ENCODE measurements around the gene WT1.
"Not testable (repeated sequence)": the region's sequence is repeated elsewhere in the genome, so short reads cannot be mapped to it uniquely, and the experiment has no call there.

Gene WT1

DNA sequence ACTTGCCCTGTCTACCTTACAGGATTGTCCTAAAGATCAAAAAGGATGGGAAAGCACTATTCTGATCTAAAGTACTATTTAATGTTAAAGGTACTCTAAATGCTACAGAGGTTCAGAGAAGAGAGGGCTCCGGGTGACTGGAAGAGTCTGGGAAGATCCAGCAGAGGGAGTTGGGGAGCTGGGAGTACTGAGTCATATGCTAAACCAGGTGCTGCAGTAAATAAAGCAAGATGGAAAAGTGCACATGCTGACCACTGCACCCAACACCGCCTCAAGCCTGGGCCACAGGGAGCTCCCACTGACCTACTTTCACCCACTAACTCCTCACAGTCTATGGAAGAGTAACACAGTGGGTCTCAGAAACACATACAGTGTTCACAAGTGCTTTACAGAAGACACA is 49.3 kb downstream of the WT1 start:
- no peak for DNase-seq

DNA sequence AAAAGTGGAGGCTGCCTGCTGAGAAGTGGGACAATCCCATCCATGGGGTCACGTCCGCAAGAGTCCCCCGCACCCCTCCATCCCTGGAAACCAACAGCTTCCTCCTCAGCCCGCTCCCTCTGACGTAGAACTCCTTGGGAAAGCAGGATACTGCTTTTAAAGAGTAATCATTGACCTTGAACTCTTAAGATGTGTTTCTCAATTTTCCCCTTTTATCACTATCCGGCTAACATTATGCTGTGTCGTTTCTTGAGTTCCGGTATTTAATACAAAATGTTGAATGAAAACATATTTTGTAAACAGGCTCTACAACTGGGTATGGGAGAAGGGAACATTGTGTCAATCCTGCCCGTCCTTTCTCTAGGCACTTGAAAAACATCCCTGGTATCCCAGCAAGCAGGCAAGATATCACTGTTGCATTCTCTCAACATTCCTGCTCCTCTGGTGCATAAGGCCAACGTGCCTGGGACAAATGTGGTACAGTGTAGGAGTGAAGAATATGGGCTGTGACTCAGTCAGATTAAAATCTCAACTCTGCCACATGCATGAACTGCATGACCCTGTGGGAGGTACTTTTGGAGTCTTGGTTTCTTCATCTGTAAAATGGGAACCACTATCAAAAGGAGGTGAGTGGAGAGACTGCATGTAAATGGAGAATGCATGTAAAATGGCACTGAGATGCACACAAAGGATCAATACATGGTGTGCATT is 52.8 kb downstream of the WT1 start:
- DNase-seq, result no peak

DNA sequence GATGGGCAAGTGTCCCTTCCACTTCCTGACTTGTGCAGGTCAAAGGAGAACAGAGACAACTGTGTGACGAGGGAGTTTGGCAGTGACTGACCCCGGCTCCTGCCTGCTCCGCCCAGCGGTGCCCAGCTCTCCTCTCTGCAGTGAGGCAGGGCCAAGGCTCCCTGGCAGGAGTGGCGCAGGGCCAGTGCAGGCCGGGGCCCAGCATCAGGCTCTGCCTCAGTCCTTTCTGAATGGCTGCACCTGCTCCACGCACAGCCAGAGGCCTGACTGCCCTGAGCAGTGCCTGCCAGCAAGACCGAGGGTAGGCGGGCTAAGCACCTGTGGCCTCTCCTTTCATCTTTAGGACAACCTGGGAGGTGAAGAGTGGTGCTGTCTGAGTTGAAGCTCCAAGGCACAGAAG is 54.2 kb downstream of the WT1 start:
- no peak for DNase-seq

DNA sequence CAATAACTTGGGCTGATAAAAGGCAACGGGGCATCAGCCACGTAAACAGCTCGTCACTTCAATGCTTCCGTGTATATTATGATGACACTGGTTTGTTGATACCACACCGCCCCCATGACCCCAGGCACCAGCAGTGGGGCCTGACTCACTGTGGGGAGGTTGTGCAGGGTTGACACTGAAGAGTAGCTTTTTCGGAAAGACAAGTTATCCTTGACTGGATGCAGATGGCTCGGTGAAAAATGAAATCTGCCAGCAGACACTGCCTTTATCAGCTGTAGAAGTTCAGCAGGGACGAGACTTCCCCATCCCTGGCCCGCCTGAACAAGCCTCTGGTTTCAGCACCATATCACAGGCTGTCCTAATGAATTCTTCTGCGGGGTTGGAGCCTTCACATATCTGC is 55.6 kb downstream of the WT1 start:
- no peak for DNase-seq

DNA sequence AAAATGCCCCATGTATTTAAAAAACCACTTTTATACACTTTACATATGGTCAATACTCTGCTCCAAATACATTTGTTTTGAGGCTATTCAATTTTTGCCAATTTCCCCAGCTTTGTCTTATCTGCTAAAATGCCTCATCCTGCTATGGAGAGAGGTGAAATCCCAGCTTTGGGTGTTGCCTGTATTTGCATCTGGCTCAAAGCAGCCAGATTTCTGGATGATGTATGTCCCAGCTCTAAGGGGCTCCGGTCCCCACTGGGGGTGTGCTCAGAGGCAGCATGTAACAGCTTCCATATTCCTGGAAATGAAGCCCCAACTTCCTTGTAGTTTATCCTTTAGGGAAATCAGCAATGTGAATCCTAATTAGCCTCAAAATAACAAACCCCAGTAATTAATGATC is 59.5 kb downstream of the WT1 start:
- no peak for DNase-seq

DNA sequence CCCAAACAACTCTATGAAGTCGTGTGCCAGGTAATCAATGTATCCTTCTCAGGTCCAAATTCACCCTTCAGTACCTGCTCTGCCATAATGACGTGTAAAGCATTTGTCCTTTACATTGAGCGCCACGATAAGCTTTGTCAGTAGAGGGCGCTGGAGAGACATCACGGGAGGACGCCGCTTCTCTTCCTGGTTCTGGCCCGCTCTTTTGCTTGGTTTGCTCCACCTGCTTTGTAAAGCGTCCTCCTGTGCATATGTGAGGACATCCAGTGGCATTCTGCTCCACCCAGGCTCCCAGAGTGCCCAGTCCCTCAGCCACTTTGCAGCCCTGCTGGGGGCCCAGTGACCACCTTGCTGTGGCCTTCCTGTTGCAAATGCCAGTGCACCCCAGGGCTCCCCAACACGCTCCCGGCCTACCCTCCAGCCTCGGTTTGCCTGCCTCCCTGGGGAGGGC is 61.1 kb downstream of the WT1 start:
- peak; percentile 50 for DNase-seq

DNA sequence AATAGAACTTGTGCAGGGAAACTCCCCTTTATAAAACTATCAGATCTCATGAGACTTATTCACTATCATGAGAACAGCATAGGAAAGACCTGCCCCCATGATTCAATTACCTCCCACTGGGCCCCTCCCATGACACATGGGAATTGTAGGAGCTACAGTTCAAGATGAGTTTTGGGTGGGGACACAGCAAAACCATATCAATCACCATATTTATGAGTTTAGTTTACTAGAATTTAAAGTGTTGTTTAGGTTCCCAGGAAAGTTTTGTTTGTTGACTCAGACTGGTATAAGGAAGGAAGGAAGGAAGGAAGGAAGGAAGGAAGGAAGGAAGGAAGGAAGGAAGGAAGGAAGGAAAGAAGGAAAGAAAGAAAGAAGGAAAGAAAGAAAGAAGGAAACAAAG is 65.4 kb downstream of the WT1 start:
- DNase-seq, result not testable (repeated sequence)

DNA sequence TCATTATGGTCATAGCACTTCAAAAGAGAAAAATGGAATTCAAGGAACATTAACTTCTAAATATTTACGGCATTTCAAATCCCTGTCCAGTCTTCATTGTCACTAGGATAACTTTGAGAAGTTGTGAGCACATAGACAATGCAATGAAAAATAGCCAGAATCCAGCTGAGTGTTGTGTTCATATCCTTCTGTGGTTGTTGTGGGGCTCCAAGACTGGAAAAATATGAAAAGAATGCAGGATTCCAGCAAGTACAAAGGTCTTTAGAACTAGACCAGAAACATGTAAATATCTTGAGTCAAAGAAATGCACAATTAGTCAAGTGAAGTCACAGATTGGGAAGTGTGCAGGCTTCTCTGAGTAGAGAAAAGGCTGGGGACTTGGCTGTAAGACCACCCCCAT is 68.7 kb downstream of the WT1 start:
- no peak for DNase-seq

DNA sequence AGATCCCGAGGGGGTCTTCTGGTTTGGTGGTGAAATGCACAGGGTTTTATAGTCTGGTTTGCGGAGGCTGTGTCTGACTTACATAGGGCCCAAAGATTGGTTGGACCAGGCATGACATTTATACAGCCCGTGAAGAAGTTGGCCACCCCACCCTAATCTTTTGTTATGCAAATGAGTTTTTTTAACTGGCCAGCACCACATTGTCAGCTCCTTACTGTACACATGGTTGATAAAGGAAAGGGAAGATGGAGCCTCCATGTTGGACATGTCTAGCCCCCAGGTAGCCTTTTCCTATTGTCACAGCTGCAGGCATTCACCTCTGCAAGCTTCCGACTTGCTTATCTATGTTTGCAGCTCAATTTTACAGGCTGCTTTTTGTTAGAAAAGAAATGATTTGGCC is 70.1 kb downstream of the WT1 start:
- no peak for DNase-seq

DNA sequence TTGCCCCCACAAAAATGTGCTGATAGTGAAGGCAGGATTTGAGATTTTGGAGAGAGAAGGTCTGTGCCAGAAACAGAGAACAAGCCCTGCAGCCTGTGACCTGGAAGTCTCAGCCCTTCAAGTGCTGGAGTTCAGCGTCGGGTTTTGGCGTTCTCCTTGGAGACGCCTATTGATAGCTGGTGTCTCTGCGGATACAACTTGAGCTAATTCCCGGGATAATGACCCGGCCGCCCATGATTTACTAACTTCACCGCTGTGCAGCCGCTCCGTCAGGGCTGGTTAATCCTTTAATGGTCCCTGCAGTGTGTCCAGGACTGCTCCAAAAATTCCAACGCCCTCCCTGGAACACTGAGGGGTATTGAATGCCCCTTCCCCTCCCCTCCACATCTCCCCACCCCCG is 76.6 kb downstream of the WT1 start:
- DNase-seq, result no peak

DNA sequence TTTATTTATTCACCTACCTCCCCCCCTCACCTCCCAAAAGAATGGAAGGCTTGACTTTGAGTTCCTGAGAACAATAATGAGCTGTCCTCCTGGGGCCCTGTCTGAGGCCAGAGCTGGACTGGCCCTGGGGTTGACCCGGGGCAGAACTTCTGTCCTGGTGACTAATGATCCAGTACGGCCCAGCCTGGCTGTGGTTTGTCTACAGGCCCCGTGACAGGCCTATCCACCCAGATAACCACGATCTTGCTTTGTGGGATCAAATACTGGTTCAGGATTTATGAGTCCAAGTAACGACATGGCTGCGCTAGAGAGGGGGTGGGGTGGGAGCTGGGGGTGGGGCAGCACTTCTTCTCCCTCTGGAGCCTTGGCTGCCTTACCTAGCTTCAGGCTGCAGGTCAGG is 81.5 kb downstream of the WT1 start:
- no peak for DNase-seq

DNA sequence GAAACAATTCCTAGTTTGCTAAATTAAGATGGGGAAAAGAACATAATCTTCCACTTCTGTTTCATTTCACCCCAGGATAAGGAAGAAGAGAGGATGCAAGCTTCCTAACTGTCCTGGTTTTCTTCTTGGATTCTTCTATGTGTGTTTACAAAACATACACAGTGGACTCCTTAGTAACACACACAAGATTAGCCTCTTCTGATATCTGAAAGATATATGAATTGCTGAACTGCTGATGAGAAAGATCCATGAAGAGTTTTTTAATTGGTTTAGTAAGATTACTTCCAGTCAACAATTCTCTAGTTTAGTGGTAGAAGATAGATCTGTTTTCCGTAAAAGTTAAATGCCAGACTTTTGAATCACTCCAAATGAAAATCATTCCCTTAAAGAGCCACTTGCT is 86.8 kb downstream of the WT1 start:
- DNase-seq, result no peak

DNA sequence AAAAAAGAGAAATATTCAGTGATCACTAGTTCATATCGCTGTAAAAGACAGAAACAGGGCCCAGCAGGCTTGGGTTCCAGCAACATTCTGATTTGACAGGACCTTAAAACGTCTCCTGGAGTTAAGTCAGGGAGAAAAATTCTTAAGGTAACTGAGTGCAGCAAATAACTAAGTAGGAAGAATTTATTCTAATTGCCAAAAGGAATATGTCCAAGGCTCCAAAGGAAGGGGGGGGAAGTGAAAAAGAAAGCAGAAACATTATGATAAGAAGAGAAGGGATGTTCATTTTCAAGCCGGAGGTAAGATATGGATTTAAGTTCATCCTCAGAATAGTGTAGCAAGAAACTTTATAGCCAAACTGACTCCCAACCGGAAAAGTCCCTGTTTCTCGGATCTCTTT is 90.4 kb downstream of the WT1 start:
- DNase-seq, result no peak

DNA sequence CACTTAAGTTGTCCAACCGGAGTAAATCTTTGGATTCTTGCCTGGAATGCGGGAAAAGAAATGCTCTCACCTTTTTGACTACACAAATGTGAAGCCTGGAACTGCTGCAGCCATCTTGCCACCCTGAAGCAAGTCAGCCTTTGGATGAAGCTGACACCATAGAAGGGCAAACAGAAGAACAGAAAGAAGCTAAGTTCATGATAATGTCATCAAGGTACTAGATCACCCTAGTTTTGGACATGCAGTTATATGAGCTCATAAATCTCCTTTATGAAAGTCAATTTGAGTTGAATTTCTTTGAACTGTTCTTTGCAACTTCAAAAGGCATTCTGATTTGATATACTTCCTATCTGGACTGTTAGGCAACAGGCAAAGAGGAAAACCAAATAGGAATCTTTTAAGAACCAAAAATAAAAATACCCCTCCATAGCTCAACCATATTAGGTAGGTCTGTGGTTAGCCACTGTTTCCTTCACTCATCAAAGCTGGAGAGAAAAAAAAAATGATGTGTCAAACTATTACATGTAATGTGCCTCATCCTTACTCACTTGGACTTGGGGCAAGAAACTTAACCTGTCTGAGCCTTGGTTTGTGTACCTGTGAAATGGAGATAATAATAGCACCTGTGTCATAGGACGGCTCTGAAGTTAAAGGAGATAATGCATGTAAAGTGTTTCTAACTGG is 91.9 kb downstream of the WT1 start:
- no peak for DNase-seq

DNA sequence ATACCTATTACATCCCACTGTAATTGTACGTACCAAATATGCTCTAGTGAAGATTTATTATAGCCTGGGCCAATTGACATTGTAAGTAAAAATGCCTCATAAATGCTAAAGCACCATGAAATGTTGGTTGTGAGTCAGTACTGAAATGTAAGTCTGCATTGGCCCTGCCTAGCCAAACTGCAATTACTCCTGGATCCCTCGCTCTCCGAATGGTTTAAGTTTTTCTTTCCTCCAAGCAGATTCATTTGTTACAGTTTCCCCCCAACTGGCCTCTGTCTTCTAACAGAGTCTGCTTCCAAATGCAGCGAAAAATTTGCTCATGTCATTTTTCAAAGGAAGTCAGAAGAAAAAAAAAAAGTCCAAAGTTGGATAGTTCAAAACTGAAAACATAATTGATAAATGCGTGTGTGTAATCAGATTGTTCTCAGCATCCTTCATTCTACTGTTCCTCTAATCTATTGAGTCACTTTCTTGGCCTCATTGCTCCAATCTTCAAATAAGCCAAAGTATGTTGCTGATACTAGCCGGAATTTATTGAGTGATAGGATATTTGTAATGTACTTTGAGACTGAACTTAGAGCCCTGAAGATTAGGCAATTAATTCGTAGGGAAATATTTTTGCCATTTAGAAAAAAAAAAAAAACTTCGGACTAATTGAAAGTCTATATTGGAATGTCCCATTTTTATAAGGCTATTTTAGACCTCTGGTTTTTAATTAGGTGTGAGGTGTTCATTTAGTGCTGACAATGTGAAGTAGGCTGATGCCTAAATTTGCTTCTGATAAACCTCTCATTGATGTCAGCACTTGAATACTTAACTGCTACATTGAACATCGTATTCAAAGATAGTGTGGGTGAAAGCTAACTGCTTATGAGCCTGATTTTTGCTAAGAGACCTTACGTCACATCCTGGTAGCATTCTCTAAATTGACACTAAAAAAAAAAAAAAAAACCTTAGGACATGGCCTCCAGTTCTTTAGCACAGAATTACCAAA is 93.4 kb downstream of the WT1 start:
- DNase-seq, result no peak

DNA sequence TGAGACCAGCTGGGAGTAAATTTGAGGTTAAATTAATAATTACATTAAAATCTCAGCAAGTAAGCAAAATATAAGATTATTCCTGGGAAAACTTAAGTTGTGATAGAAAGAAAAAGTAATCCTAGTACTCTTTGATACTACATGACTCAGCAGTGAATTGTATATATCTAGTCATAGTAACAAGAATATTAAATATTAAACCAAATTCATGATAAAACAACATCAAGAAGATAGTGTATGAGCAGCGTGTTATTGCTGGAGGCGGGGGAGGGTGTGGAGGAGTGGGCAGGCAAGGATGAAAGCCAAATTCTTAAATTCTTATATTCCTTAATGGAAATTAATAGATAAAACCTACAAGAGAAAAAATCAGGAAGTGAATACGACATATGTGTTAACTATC is 95.2 kb downstream of the WT1 start:
- DNase-seq, result no peak
